Pancreas (tissue), 10 donors: ENCODE data around the gene RBM8A. TPM values are rescaled to one million over a fixed set of nuclear protein-coding genes. Genes with fewer than 3 reads are reported as not detected.
A peak's percentile ranks its signal among the peaks of the same experiment; 100 is the strongest.

ENCODE experiments used
- ATAC-seq, 4 donors: fragments of 200-7000 bp; cut with Tn5 transposase; one replicate each; pipeline versions ENCODE4 v1.8.0 to v1.9.1; 2020; ENCODE audit warnings: mild to moderate bottlenecking in 4 of 4, moderate library complexity in 4 of 4
- DNase-seq, 6 donors: peaks; one replicate each; pipeline ENCODE4 v3.0.0-alpha.2; 2020
- FAIRE-seq: peaks from 2 replicates; lab custom pipeline; 2012; peaks lifted over from hg19 to GRCh38; lab: Jason Lieb, UNC
- H3K27ac ChIP-seq, 4 donors: fragments of 200-600 bp; sonication (generic); 1 replicate in 3 of 4; 2 replicates in 1 of 4; pipeline versions ENCODE4 v1.5.0 to v1.8.0; 2020
- H3K27me3 ChIP-seq, 4 donors: fragments of 200-600 bp; one replicate each; pipeline ENCODE4 v1.8.0; 2021
- H3K36me3 ChIP-seq, 3 donors: fragments of 200-600 bp; sonication (generic) in 1 of 3; one replicate each; pipeline versions ENCODE4 v1.5.0 to v1.8.0; 2020 to 2021
- H3K4me1 ChIP-seq, 3 donors: fragments of 200-600 bp; one replicate each; pipeline ENCODE4 v1.8.0; 2021
- H3K4me3 ChIP-seq, 4 donors: fragments of 200-600 bp; sonication (generic) in 2 of 4; one replicate each; pipeline versions ENCODE4 v1.5.0 to v1.8.0; 2020 to 2021
- H3K9me3 ChIP-seq, 4 donors: fragments of 200-600 bp; one replicate each; pipeline ENCODE4 v1.8.0; 2021
- WGBS, 2 donors: extraction: QIAGEN DNeasy Blood & Tissue Kit; methylation state at CpG; one replicate each; pipeline ENCODE4 v1.1.7; 2013; 5-methylcytosine and 5-hydroxymethylcytosine counted together
- intact Hi-C, 3 donors: fragments of 100-400 bp; cut with DNase I; formaldehyde crosslinking; loops; one replicate each; pipeline versions ENCODE4 v1.11.1 to v1.14.2; 2022
- polyA plus RNA-seq, 2 donors: library from polyadenylated mRNA; stranded (reverse); fragments of 200-250 nt; gene quantifications; one replicate each; pipeline ENCODE4 v1.2.3, GENCODE V29; 2013
- total RNA-seq, 6 donors: library from RNA; stranded (reverse); fragmentation: NEBNext Ultra II Directional in 4 of 6; extraction: Animal tissue kit (Norgen Biotek cat#: 25700) in 4 of 6; gene quantifications; one replicate each; pipeline versions ENCODE4 v1.2.1 to v1.2.4, GENCODE V29; 2021 to 2023
- TF ChIP-seq, protein P1 (sequence below), 4 donors: fragments of 200-600 bp; sonication (generic) in 3 of 4; IDR thresholded peaks; one replicate each; pipeline versions ENCODE4 v1.5.0 to v1.8.0; 2021; ENCODE audit warnings: antibody characterized with exemption in 4 of 4
- donor health status: healthy with polysubstance abuse.
- donor health status: DM: no; HTN: no; CAD: no; lungs with moderate emphysema.
- donor health status: DM: no; HTN: no; CAD: no.
- donor health status: control.
- donor health status: control.
- donor health status: Bipolar disorder and iron deficiency.
- donor health status: DM: yes; HTN: yes; CAD: no.
- donor health status: DM: no; HTN: no; CAD: no.
- donor health status: DM: no; HTN: no; CAD: no.
- donor health status: DM: yes; HTN: yes; CAD: no.

Gene RBM8A
- total and polyA plus RNA-seq, 8 donors = 29.5 to 57.9 (median 49.1) TPM

DNA sequence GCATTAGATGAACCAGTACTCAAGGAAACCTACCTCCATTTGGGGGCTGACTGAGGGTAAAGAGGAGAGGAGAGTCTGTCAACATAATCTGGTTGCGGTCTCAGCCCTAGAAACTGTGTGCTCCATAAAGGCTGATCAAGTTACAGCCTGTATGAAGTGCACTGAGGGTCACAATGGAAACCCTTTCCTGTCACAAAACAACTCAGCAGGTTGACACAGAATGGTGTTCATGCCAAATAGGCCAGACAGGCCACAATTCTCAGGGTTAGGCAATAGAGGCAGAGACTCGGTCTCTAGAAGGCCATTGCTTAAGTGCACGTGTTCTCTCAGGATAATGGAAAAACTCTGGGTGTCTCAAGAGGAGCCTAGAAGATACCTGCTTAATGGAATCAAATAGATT, 37.6 kb downstream of the RBM8A start:
- Histone ChIP-seq H3K4me3 (no peak overlapping the region), H3K36me3 (no peaks in the 10 kb centered on the region), H3K27me3 (no peaks in the 10 kb centered on the region), H3K27ac (no peak overlapping the region), H3K4me1 (peaks cover 17 to 27% (median 21%) of the 10 kb centered on the region in 3 donors), H3K9me3 (no peaks in the 10 kb centered on the region)
- ATAC-seq (no peak), FAIRE-seq (no peak), DNase-seq (no peak)
- TF ChIP-seq, protein P1, sequence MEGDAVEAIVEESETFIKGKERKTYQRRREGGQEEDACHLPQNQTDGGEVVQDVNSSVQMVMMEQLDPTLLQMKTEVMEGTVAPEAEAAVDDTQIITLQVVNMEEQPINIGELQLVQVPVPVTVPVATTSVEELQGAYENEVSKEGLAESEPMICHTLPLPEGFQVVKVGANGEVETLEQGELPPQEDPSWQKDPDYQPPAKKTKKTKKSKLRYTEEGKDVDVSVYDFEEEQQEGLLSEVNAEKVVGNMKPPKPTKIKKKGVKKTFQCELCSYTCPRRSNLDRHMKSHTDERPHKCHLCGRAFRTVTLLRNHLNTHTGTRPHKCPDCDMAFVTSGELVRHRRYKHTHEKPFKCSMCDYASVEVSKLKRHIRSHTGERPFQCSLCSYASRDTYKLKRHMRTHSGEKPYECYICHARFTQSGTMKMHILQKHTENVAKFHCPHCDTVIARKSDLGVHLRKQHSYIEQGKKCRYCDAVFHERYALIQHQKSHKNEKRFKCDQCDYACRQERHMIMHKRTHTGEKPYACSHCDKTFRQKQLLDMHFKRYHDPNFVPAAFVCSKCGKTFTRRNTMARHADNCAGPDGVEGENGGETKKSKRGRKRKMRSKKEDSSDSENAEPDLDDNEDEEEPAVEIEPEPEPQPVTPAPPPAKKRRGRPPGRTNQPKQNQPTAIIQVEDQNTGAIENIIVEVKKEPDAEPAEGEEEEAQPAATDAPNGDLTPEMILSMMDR (IDR thresholded peaks at IDR 0.05) = no peak
- WGBS, 2 donors = 85 to 86% methylated on average over 3 of the region's 3 CpGs
- intact Hi-C loops = loop anchor here in 1 of 3 donors (10.0 kb wide), 1 partner anchor 125 kb away; no protein-coding TSS in a partner anchor

DNA sequence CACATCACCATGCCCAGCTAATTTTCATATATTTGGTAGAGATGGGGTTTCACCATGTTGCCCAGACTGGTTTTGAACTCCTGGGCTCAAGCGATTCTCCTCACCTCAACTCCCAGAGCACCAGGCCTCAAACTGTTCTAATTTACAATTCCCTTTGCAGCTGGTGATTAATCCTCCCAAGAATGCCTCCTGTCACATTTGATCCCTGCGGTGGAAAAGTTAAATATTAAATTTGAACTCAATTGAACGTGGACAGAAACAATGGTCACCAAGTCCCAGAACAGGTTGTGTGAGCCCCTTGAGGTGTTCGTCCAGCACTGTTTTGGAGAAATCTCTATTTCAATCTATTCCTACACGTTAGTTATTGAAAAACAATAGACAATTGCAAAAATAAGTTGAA, 39.7 kb downstream of the RBM8A start:
- ATAC-seq = no peak
- Histone ChIP-seq H3K4me3 (no peak overlapping the region), H3K4me1 (peaks cover 13 to 21% (median 18%) of the 10 kb centered on the region in 3 donors), H3K27me3 (no peaks in the 10 kb centered on the region), H3K27ac (peak overlapping the region in 2 of 4 donors; percentile 47 to 50), H3K36me3 (no peaks in the 10 kb centered on the region), H3K9me3 (no peaks in the 10 kb centered on the region)
- TF ChIP-seq, protein P1 (IDR thresholded peaks at IDR 0.05) = no peak
- DNase-seq = no peak
- 46 to 49% methylated on average over 5 of the region's 5 CpGs for WGBS, 2 donors
- FAIRE-seq = no peak
- intact Hi-C loops = no loop called here

DNA sequence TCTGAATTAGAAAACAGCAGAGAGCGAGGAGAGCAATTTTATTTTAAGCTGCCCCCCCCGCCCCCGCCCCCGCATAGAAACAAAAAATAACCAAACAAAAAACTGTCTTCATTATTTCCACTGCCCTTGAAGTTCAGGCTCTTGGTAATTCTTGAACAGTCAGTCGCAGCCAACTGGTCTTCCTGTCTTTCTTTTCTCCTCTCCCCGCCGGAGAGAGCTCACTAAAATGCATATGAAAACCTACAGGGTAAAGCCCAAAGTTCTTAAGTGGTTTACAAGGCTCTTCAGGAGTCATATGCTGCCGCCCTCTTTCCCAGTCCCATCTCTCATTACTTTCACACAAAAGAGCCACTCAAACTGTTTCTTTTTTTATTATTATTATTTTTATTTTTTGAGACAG, 40.5 kb downstream of the RBM8A start:
- intact Hi-C loops = no loop called here
- Histone ChIP-seq H3K4me1 (peaks cover 7 to 13% (median 12%) of the 10 kb centered on the region in 3 donors), H3K27ac (no peak overlapping the region), H3K4me3 (no peak overlapping the region), H3K27me3 (no peaks in the 10 kb centered on the region), H3K9me3 (no peaks in the 10 kb centered on the region), H3K36me3 (no peaks in the 10 kb centered on the region)
- ATAC-seq (no peak), DNase-seq (no peak), FAIRE-seq (no peak)
- TF ChIP-seq, protein P1 (IDR thresholded peaks at IDR 0.05) = no peak
- WGBS, 2 donors = 78 to 79% methylated on average over 8 of the region's 8 CpGs

DNA sequence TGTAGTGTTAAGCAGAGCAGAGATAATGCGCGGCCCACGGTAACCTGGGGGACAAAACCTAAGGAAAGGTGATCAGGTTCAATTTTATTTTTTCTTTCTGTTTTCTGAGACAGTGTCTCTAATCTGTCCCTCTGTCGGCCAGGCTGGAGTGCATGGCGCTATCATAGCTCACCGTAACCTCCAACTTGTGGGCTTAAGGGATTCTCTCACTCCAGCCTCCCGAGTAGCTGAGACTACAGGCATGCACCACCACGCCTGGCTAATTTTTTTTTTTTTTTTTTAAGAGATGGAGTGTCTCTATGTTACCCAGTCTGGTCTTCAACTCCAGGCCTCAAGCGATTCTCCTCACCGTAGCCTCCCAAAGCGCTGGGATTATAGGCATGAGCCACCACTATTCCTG, 40.9 kb downstream of the RBM8A start:
- Histone ChIP-seq H3K4me3 (peak overlapping the region; percentile 50 to 69 (median 55)), H3K4me1 (peaks cover 5 to 9% (median 8%) of the 10 kb centered on the region in 3 donors), H3K36me3 (no peaks in the 10 kb centered on the region), H3K27me3 (no peaks in the 10 kb centered on the region), H3K27ac (no peak overlapping the region), H3K9me3 (no peaks in the 10 kb centered on the region)
- TF ChIP-seq, protein P1 (IDR thresholded peaks at IDR 0.05) = no peak
- FAIRE-seq (no peak), ATAC-seq (peak in 3 of 4 donors; percentile 8 to 27 (median 18)), DNase-seq (no peak)
- 46 to 52% methylated on average over 11 of the region's 11 CpGs for WGBS, 2 donors
- intact Hi-C loops = no loop called here

DNA sequence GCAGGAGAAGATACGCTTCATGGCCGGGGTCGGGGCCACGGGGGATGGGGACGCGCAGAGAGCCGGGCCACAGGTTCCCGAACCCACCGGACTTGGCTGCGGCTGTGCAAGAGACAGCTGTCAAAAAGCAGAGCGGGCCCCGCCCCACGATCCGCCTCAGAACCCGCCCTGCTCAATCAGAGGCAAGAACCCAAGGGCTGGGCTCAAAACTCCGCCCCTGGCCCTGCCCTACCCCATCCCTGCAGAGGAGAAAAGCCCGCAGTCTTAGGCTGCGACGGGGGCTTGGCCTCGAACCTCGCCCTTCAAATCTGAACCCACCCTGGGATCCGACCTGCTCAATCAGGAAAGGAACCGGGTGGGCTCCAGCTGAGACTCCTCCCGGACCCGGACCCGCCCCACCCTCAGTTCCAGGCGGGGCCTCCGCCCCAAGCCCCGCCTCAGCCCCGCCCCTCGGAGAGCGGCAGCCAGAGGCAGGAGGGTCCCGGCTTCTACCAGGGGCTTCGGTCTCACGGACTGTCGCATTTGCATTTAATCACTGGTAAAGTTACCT, 41.5 kb downstream of the RBM8A start, which contains the start of gene ANKRD35:
Gene ANKRD35, minus strand, starts transcription at position 129 of the 550 bp plus-strand sequence. Its CDS starts 108 bp downstream, at position 21.
- no peak within 1 kb of the TSS for H3K27ac ChIP-seq
- peak; percentile 90 to 96 (median 96) for ATAC-seq
- intact Hi-C loops = no loop called here

More for the DNA sequence above, 41.5 kb downstream of the RBM8A start, which contains the start of gene ANKRD35:
- Histone ChIP-seq H3K9me3 (no peaks in the 10 kb centered on the region), H3K27me3 (no peaks in the 10 kb centered on the region), H3K4me3 (peak within 1 kb of the TSS; percentile 50 to 69 (median 55)), H3K4me1 (peaks cover 0 to 3% (median 3%) of the 10 kb centered on the region in 3 donors), H3K36me3 (no peaks in the 10 kb centered on the region)
- peak; percentile 71 to 93 (median 80) for DNase-seq
- FAIRE-seq = no peak
- 0 to 1% methylated on average over 32 to 36 of the region's 36 CpGs for WGBS, 2 donors
- TF ChIP-seq, protein P1 (IDR thresholded peaks at IDR 0.05) = no peak
